Keratinocyte (primary cell): ENCODE measurements around the gene IL22RA1. TPM values are rescaled to one million over a fixed set of nuclear protein-coding genes. Genes with fewer than 3 reads are reported as not detected.

Experiments
- DNase-seq: peaks from one replicate; pipeline ENCODE4 v3.0.0-alpha.2; 2011; ENCODE audit warnings: low read depth, missing footprints, low spot score
- FAIRE-seq: peaks from 2 replicates; lab custom pipeline; 2011; peaks lifted over from hg19 to GRCh38; lab: Jason Lieb, UNC
- H2AFZ ChIP-seq: 2 replicates; pipeline ENCODE4 v1.6.0; 2012; ENCODE audit warnings: low read length, control low read depth, inconsistent platforms; ENCODE audit not compliant: control insufficient read depth
- H3K27ac ChIP-seq: 2 replicates; pipeline ENCODE4 v1.5.1; 2011; ENCODE audit warnings: low read length; ENCODE audit not compliant: control insufficient read depth, insufficient read depth
- H3K27me3 ChIP-seq: 3 replicates; pipeline ENCODE4 v1.6.0; 2011; ENCODE audit warnings: low read length; ENCODE audit not compliant: control insufficient read depth, insufficient read depth; ENCODE audit errors: extremely low read depth
- H3K36me3 ChIP-seq, 2 experiments: 2 replicates in 1 of 2; 3 replicates in 1 of 2; pipeline ENCODE4 v1.5.1; 2011; ENCODE audit warnings: low read length in 2 of 2, mild to moderate bottlenecking in 1 of 2; ENCODE audit not compliant: control insufficient read depth in 2 of 2, insufficient read depth in 2 of 2; ENCODE audit errors: extremely low read depth in 1 of 2
- H3K4me1 ChIP-seq: 3 replicates; pipeline ENCODE4 v1.5.1; 2011; ENCODE audit warnings: low read length; ENCODE audit not compliant: control insufficient read depth, insufficient read depth; ENCODE audit errors: extremely low read depth
- H3K4me2 ChIP-seq: 3 replicates; pipeline ENCODE4 v1.6.0; 2011; ENCODE audit warnings: low read depth, low read length; ENCODE audit not compliant: control insufficient read depth, insufficient read depth; ENCODE audit errors: extremely low read depth
- H3K4me3 ChIP-seq, 3 experiments: fragments of 200-600 bp in 1 of 3; sonication (generic) in 1 of 3; 2 replicates in 2 of 3; 3 replicates in 1 of 3; pipeline ENCODE4 v1.5.1; 2011 to 2016; ENCODE audit warnings: low read length in 3 of 3, mild to moderate bottlenecking in 3 of 3, control low read depth in 2 of 3, inconsistent platforms in 1 of 3, low read depth in 1 of 3, mixed read lengths in 1 of 3, mixed run types in 1 of 3, moderate library complexity in 1 of 3; ENCODE audit not compliant: control insufficient read depth in 2 of 3, insufficient read depth in 2 of 3; ENCODE audit errors: extremely low read depth in 1 of 3
- H3K79me2 ChIP-seq: 2 replicates; pipeline ENCODE4 v1.6.0; 2012; ENCODE audit warnings: low read length; ENCODE audit not compliant: control insufficient read depth, insufficient read depth
- H3K9ac ChIP-seq: 3 replicates; pipeline ENCODE4 v1.6.0; 2011; ENCODE audit warnings: low read length; ENCODE audit not compliant: control insufficient read depth, insufficient read depth; ENCODE audit errors: extremely low read depth
- H3K9me1 ChIP-seq: 3 replicates; pipeline ENCODE4 v1.6.0; 2011; ENCODE audit warnings: low read length; ENCODE audit not compliant: control insufficient read depth, insufficient read depth; ENCODE audit errors: extremely low read depth
- H3K9me3 ChIP-seq: 2 replicates; pipeline ENCODE4 v1.5.1; 2012; ENCODE audit warnings: low read depth, low read length; ENCODE audit not compliant: control insufficient read depth
- H4K20me1 ChIP-seq: 3 replicates; pipeline ENCODE4 v1.6.0; 2011; ENCODE audit warnings: low read length; ENCODE audit not compliant: control insufficient read depth, insufficient read depth; ENCODE audit errors: extremely low read depth
- CTCF ChIP-seq, 3 experiments: IDR thresholded peaks in 1 of 3; conservative IDR thresholded peaks in 1 of 3; optimal IDR thresholded peaks in 1 of 3; 2 replicates in 2 of 3; 3 replicates in 1 of 3; pipeline versions ENCODE3 to v1.5.1; 2011; ENCODE audit warnings: low read length in 3 of 3, mild to moderate bottlenecking in 3 of 3, moderate library complexity in 2 of 3, control low read depth in 1 of 3, inconsistent platforms in 1 of 3; ENCODE audit not compliant: insufficient read depth in 2 of 3; ENCODE audit errors: extremely low read depth in 1 of 3
- EZH2 ChIP-seq: IDR thresholded peaks from one replicate; pipeline ENCODE4 v1.6.1; 2012; ENCODE audit warnings: inconsistent platforms, mild to moderate bottlenecking, low read length, moderate library complexity
- dilution Hi-C: fragments of 300-500 bp; cut with MboI; formaldehyde crosslinking; loops from one replicate; pipeline ENCODE4 v1.7.0; 2020; ENCODE audit warnings: low sequenced_read_pairs; ENCODE audit not compliant: extremely low pct_ligation_motif_present
- polyA plus RNA-seq, 5 experiments: library from polyadenylated mRNA; depleted of rRNA in 3 of 5; stranded (reverse) in 3 of 5; stranded (forward) in 1 of 5; unstranded in 1 of 5; fragments of >200 nt; gene quantifications; 1 replicate in 1 of 5; 2 replicates in 3 of 5; 3 replicates in 1 of 5; pipeline versions ENCODE4 v1.2.1 to v1.2.3, GENCODE V29; 2011 to 2012; ENCODE audit warnings: missing spikeins in 2 of 5, low read depth in 1 of 5, low replicate concordance in 1 of 5

IL22RA1 gene
- polyA plus RNA-seq, 1 donor (not counting 4 experiments of a cell fraction or from before 2014, with no cell fraction given): 1.7 TPM

DNA sequence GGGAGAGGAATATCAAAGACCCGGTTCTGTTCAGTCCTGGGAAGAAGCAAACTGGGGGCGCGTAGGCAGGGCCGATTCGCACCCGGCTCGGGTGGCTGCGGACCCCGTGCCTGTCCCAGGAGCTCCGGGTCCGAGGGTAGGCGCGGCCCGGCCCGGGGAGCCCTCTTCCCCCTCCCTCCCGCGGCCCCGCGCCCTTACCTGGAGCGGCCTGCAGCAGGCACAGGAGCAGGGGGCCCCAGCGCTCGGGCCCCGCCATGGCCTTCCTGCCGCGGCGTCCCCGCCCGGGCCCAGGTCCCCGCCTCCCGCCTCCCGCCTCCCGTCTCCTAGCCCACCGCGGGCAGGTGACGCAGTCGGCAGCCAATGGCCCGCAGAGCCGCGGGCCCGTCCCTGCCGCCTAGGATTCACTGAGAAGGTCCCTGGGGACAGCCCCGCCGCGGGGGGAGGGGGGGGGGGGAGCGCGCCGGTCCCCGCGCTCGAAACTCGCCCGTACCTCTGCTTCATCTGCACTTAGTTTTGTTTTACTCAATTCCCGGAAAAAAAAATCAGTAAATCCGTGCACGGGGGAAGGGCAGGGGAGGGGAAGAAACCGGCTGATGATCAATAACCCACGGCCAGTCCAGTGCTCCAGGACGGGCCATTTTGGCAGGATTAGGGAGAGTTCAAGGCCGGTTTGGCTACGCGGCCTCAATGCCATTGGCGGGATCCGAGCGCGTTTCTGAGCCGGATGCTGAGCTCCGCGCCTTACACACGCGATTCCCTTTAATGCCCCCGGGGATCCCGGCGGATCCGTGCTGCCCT, 44.3 kb upstream of the IL22RA1 start, which contains the start of gene IFNLR1:
Gene IFNLR1 (minus strand): TSS at position 297 of the 798 bp plus-strand sequence. CDS start 41 bp downstream, at position 256.
- dilution Hi-C loops: no loop called here
- no peaks in the 10 kb centered on the region for H3K36me3 ChIP-seq
- no peaks in the 10 kb centered on the region for H3K9me1 ChIP-seq
- no peak for DNase-seq
- TF ChIP-seq EZH2: no peak
- no peak for TF ChIP-seq CTCF (optimal IDR thresholded peaks at IDR 0.05 in 1 of 3, IDR thresholded peaks at IDR 0.05 in 1 of 3, conservative IDR thresholded peaks at IDR 0.05 in 1 of 3; ENCODE audit: extremely low read depth in 1 of 3, insufficient read depth in 2 of 3, low read length in 3 of 3)
- no peak for FAIRE-seq
- peak within 1 kb of the TSS; percentile 76 for H3K27ac ChIP-seq
- H3K4me3 ChIP-seq: peak within 1 kb of the TSS; percentile 51 to 82 (median 76)
- no peaks in the 10 kb centered on the region for H3K27me3 ChIP-seq
- no peaks in the 10 kb centered on the region for H4K20me1 ChIP-seq
- peak within 1 kb of the TSS; percentile 93 for H2AFZ ChIP-seq
- no peaks in the 10 kb centered on the region for H3K79me2 ChIP-seq
- no peaks in the 10 kb centered on the region for H3K9me3 ChIP-seq
- peaks cover 40% of the 10 kb centered on the region for H3K4me1 ChIP-seq
- peak within 1 kb of the TSS; percentile 99 for H3K4me2 ChIP-seq
- peak within 1 kb of the TSS; percentile 80 for H3K9ac ChIP-seq

- H3K4me3 ChIP-seq: peak overlapping the region; percentile 51 to 76 (median 76)
- no peaks in the 10 kb centered on the region for H3K9me3 ChIP-seq
- FAIRE-seq (no peak), DNase-seq (no peak)
- dilution Hi-C loops: no loop called here
- no peaks in the 10 kb centered on the region for H3K27me3 ChIP-seq
- TF ChIP-seq EZH2: no peak
- no peak for TF ChIP-seq CTCF (optimal IDR thresholded peaks at IDR 0.05 in 1 of 3, IDR thresholded peaks at IDR 0.05 in 1 of 3, conservative IDR thresholded peaks at IDR 0.05 in 1 of 3; ENCODE audit: extremely low read depth in 1 of 3, insufficient read depth in 2 of 3, low read length in 3 of 3)
- peak overlapping the region; percentile 81 for H2AFZ ChIP-seq
- no peaks in the 10 kb centered on the region for H3K36me3 ChIP-seq
- peaks cover 40% of the 10 kb centered on the region for H3K4me1 ChIP-seq
- peak overlapping the region; percentile 99 for H3K4me2 ChIP-seq
- H3K27ac ChIP-seq: peak overlapping the region; percentile 76
- no peaks in the 10 kb centered on the region for H4K20me1 ChIP-seq
- peak overlapping the region; percentile 80 for H3K9ac ChIP-seq
- no peaks in the 10 kb centered on the region for H3K79me2 ChIP-seq
- no peaks in the 10 kb centered on the region for H3K9me1 ChIP-seq
Observed at GRCh38 chr1:24186711-24186992, 43.7 kb upstream of the IL22RA1 start.
